ENCODE results near the gene HSPA8.

HSPA8 gene

GRCh38 chr11:123046473-123047259 lies 15.3 kb downstream of the HSPA8 start:
- Histone ChIP-seq H3K4me1 (no peaks in the 10 kb centered on the region), H3K27me3 (no peaks in the 10 kb centered on the region), H3K36me3 (peaks cover 0 to 3% (median 0%) of the 10 kb centered on the region in 11 experiments; a peak in 1 of 22 replicates), H3K9ac (no peak overlapping the region), H3K9me3 (replicated peaks in 1 of 11) (no peaks in the 10 kb centered on the region), H3K27ac (no peak overlapping the region), H4K20me1 (peaks cover 0 to 10% (median 0%) of the 10 kb centered on the region in 11 experiments; a peak in 2 of 22 replicates), H3K4me2 (no peak overlapping the region), H3K4me3 (no peak overlapping the region)
- TF ChIP-seq Cebpa-rat (IDR thresholded peaks at IDR 0.05): no peak

GRCh38 chr11:123045101-123045500 lies 16.8 kb downstream of the HSPA8 start:
- no peak overlapping the region for H3K27ac ChIP-seq
- TF ChIP-seq Cebpa-rat (IDR thresholded peaks at IDR 0.05): no peak
- H3K36me3 ChIP-seq: no peaks in the 10 kb centered on the region
- H3K4me3 ChIP-seq: no peak overlapping the region
- no peak overlapping the region for H3K9ac ChIP-seq
- H3K27me3 ChIP-seq: no peaks in the 10 kb centered on the region
- no peaks in the 10 kb centered on the region for H3K4me1 ChIP-seq
- no peaks in the 10 kb centered on the region for H3K9me3 ChIP-seq (replicated peaks in 1 of 11)
- no peaks in the 10 kb centered on the region; a peak in 2 of 22 replicates for H4K20me1 ChIP-seq
- no peak overlapping the region for H3K4me2 ChIP-seq

GRCh38 chr11:123041185-123041584 lies 20.8 kb downstream of the HSPA8 start:
- H3K36me3 ChIP-seq: no peaks in the 10 kb centered on the region
- H3K27ac ChIP-seq: no peak overlapping the region
- H3K4me1 ChIP-seq: no peaks in the 10 kb centered on the region
- H3K4me2 ChIP-seq: no peak overlapping the region
- H3K9ac ChIP-seq: no peak overlapping the region
- no peak for TF ChIP-seq Cebpa-rat (IDR thresholded peaks at IDR 0.05)
- no peaks in the 10 kb centered on the region for H4K20me1 ChIP-seq
- H3K4me3 ChIP-seq: no peak overlapping the region
- H3K27me3 ChIP-seq: no peaks in the 10 kb centered on the region
- H3K9me3 ChIP-seq (replicated peaks in 1 of 11): no peaks in the 10 kb centered on the region

- Histone ChIP-seq H3K27me3 (no peaks in the 10 kb centered on the region), H3K9me3 (replicated peaks in 1 of 11) (no peaks in the 10 kb centered on the region), H3K4me3 (no peak overlapping the region), H4K20me1 (no peaks in the 10 kb centered on the region), H3K36me3 (no peaks in the 10 kb centered on the region), H3K4me2 (no peak overlapping the region), H3K4me1 (no peaks in the 10 kb centered on the region), H3K9ac (no peak overlapping the region), H3K27ac (no peak overlapping the region)
- TF ChIP-seq Cebpa-rat (IDR thresholded peaks at IDR 0.05): no peak
Measured at GRCh38 chr11:123040111-123040432, 21.9 kb downstream of the HSPA8 start.

- H4K20me1 ChIP-seq: no peaks in the 10 kb centered on the region
- H3K4me1 ChIP-seq: no peaks in the 10 kb centered on the region
- H3K27me3 ChIP-seq: no peaks in the 10 kb centered on the region
- no peak overlapping the region for H3K4me3 ChIP-seq
- no peak for TF ChIP-seq Cebpa-rat (IDR thresholded peaks at IDR 0.05)
- no peaks in the 10 kb centered on the region for H3K9me3 ChIP-seq (replicated peaks in 1 of 11)
- H3K27ac ChIP-seq: no peak overlapping the region
- H3K9ac ChIP-seq: no peak overlapping the region
- no peak overlapping the region for H3K4me2 ChIP-seq
- no peaks in the 10 kb centered on the region for H3K36me3 ChIP-seq
Measured at GRCh38 chr11:123035831-123036230, 26.1 kb downstream of the HSPA8 start.

GRCh38 chr11:123034597-123034996 lies 27.3 kb downstream of the HSPA8 start:
- no peak overlapping the region for H3K9ac ChIP-seq
- TF ChIP-seq Cebpa-rat (IDR thresholded peaks at IDR 0.05): no peak
- no peaks in the 10 kb centered on the region for H4K20me1 ChIP-seq
- no peak overlapping the region for H3K27ac ChIP-seq
- no peaks in the 10 kb centered on the region for H3K27me3 ChIP-seq
- H3K36me3 ChIP-seq: no peaks in the 10 kb centered on the region
- no peaks in the 10 kb centered on the region for H3K4me1 ChIP-seq
- no peaks in the 10 kb centered on the region for H3K9me3 ChIP-seq (replicated peaks in 1 of 11)
- H3K4me3 ChIP-seq: no peak overlapping the region
- no peak overlapping the region for H3K4me2 ChIP-seq

GRCh38 chr11:123033895-123034294 lies 28.0 kb downstream of the HSPA8 start:
- TF ChIP-seq Cebpa-rat (IDR thresholded peaks at IDR 0.05): no peak
- H3K9ac ChIP-seq: no peak overlapping the region
- no peak overlapping the region for H3K4me2 ChIP-seq
- no peaks in the 10 kb centered on the region for H3K36me3 ChIP-seq
- no peaks in the 10 kb centered on the region for H3K27me3 ChIP-seq
- H3K4me3 ChIP-seq: no peak overlapping the region
- H3K4me1 ChIP-seq: no peaks in the 10 kb centered on the region
- H3K27ac ChIP-seq: no peak overlapping the region
- H3K9me3 ChIP-seq (replicated peaks in 1 of 11): no peaks in the 10 kb centered on the region
- H4K20me1 ChIP-seq: no peaks in the 10 kb centered on the region

GRCh38 chr11:123030517-123030916 lies 31.4 kb downstream of the HSPA8 start:
- TF ChIP-seq Cebpa-rat (IDR thresholded peaks at IDR 0.05): no peak
- no peaks in the 10 kb centered on the region for H3K27me3 ChIP-seq
- no peak overlapping the region for H3K4me3 ChIP-seq
- H3K9me3 ChIP-seq (replicated peaks in 1 of 11): no peaks in the 10 kb centered on the region
- H3K9ac ChIP-seq: no peak overlapping the region
- H3K4me1 ChIP-seq: no peaks in the 10 kb centered on the region
- H4K20me1 ChIP-seq: no peaks in the 10 kb centered on the region
- no peaks in the 10 kb centered on the region for H3K36me3 ChIP-seq
- no peak overlapping the region for H3K4me2 ChIP-seq
- H3K27ac ChIP-seq: no peak overlapping the region

GRCh38 chr11:123020968-123021367 lies 41.0 kb downstream of the HSPA8 start:
- H3K27ac ChIP-seq: no peak overlapping the region
- H3K27me3 ChIP-seq: no peaks in the 10 kb centered on the region
- TF ChIP-seq Cebpa-rat (IDR thresholded peaks at IDR 0.05): no peak
- no peak overlapping the region for H3K4me2 ChIP-seq
- no peaks in the 10 kb centered on the region for H4K20me1 ChIP-seq
- no peaks in the 10 kb centered on the region for H3K9me3 ChIP-seq (replicated peaks in 1 of 11)
- H3K4me1 ChIP-seq: peaks cover 4 to 35% (median 26%) of the 10 kb centered on the region in 10 experiments; a peak in 16 of 20 replicates
- no peaks in the 10 kb centered on the region for H3K36me3 ChIP-seq
- H3K4me3 ChIP-seq: no peak overlapping the region
- no peak overlapping the region for H3K9ac ChIP-seq

GRCh38 chr11:123018702-123019101 lies 43.2 kb downstream of the HSPA8 start:
- peaks cover 4 to 37% (median 29%) of the 10 kb centered on the region in 10 experiments; a peak in 16 of 20 replicates for H3K4me1 ChIP-seq
- H3K27me3 ChIP-seq: no peaks in the 10 kb centered on the region
- TF ChIP-seq Cebpa-rat (IDR thresholded peaks at IDR 0.05): no peak

More at GRCh38 chr11:123018702-123019101, 43.2 kb downstream of the HSPA8 start:
- Histone ChIP-seq H3K27ac (no peak overlapping the region), H3K4me2 (peak overlapping the region in 7 of 11 experiments; percentile 17 to 41 (median 31); a peak in 8 of 22 replicates), H3K9ac (no peak overlapping the region), H3K4me3 (no peak overlapping the region), H4K20me1 (no peaks in the 10 kb centered on the region), H3K9me3 (replicated peaks in 1 of 11) (no peaks in the 10 kb centered on the region), H3K36me3 (no peaks in the 10 kb centered on the region)

All from BLaER1 treated with 17β-estradiol and CSF1 and Interleukin-3, amounts not matched to agents 10 nM and 100 nM (cell line).